ENCODE data around the gene ME3.

ME3 gene

GRCh38 chr11:86672007-86672621 lies at the start of gene ME3:
Gene ME3 (minus strand): TSS chr11:86672616.
- peak; percentile 45 to 55 for ATAC-seq

- no peak for ATAC-seq
Observed at GRCh38 chr11:86722006-86722405, 49.6 kb upstream of the ME3 start.

GRCh38 chr11:86720546-86720945 lies 48.1 kb upstream of the ME3 start:
- no peak for ATAC-seq

GRCh38 chr11:86719781-86720463 lies 47.5 kb upstream of the ME3 start:
- ATAC-seq: no peak

- ATAC-seq: no peak
Observed at GRCh38 chr11:86718999-86719398, 46.6 kb upstream of the ME3 start.

GRCh38 chr11:86718521-86718920 lies 46.1 kb upstream of the ME3 start:
- ATAC-seq: no peak

- ATAC-seq: no peak
Observed at GRCh38 chr11:86717817-86718501, 45.5 kb upstream of the ME3 start.

GRCh38 chr11:86715611-86716010 lies 43.2 kb upstream of the ME3 start:
- ATAC-seq: no peak

GRCh38 chr11:86713552-86713951 lies 41.1 kb upstream of the ME3 start:
- ATAC-seq: no peak

GRCh38 chr11:86710936-86711335 lies 38.5 kb upstream of the ME3 start:
- ATAC-seq: no peak

- no peak for ATAC-seq
Observed at GRCh38 chr11:86708669-86709068, 36.3 kb upstream of the ME3 start.

GRCh38 chr11:86706338-86707131 lies 34.1 kb upstream of the ME3 start:
- no peak for ATAC-seq

GRCh38 chr11:86704710-86705109 lies 32.3 kb upstream of the ME3 start:
- no peak for ATAC-seq

- ATAC-seq: no peak
Observed at GRCh38 chr11:86703987-86704386, 31.6 kb upstream of the ME3 start.

GRCh38 chr11:86702220-86702983 lies 30.0 kb upstream of the ME3 start:
- no peak for ATAC-seq

GRCh38 chr11:86699040-86699791 lies 26.8 kb upstream of the ME3 start:
- ATAC-seq: no peak

- no peak for ATAC-seq
Observed at GRCh38 chr11:86698639-86699038, 26.2 kb upstream of the ME3 start.

GRCh38 chr11:86696451-86696850 lies 24.0 kb upstream of the ME3 start:
- ATAC-seq: no peak

GRCh38 chr11:86696004-86696403 lies 23.6 kb upstream of the ME3 start:
- no peak for ATAC-seq

- no peak for ATAC-seq
Observed at GRCh38 chr11:86695373-86695772, 23.0 kb upstream of the ME3 start.

GRCh38 chr11:86693518-86693917 lies 21.1 kb upstream of the ME3 start:
- ATAC-seq: no peak

- no peak for ATAC-seq
Observed at GRCh38 chr11:86692746-86693145, 20.3 kb upstream of the ME3 start.
